Measurements from ENCODE around the gene THOC2.
"Not testable (repeated sequence)": the region's sequence is repeated elsewhere in the genome, so short reads cannot be mapped to it uniquely, and the experiment has no call there.

THOC2 gene

DNA sequence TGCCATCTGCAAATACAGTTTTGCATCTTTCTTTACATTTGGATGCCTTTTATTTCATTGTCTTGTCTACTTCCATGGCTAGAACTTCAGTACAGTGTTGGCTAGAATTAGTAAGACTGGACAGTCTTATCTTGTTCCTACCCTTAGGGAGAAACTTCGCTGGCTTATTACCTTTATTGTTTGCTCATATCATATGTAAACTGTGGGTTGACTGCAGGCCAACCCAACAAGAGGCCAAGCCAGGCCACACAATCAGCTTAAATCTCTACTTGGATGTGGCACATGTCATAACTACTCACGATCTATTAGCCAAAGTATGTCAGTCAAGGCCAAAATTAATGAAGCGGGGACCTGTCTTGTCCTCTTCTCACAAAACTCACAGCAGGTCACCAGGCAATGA, 144.1 kb downstream of the THOC2 start:
- TF ChIP-seq FOXM1 (IDR thresholded peaks at IDR 0.05; ENCODE audit: borderline replicate concordance) (no peak), ELF4 (IDR thresholded peaks at IDR 0.05) (no peak), LEF1 (IDR thresholded peaks at IDR 0.05; ENCODE audit: borderline replicate concordance) (no peak), ARNT (IDR thresholded peaks at IDR 0.05) (no peak), FOXK2 (IDR thresholded peaks at IDR 0.05) (no peak), PKNOX1 (IDR thresholded peaks at IDR 0.05) (no peak), SUZ12 (IDR thresholded peaks at IDR 0.05) (no peak), FOXA1 (IDR thresholded peaks at IDR 0.05) (no peak), L3MBTL2 (conservative IDR thresholded peaks at IDR 0.05) (no peak), CTBP1 (IDR thresholded peaks at IDR 0.05; ENCODE audit: borderline replicate concordance) (no peak), TARDBP (IDR thresholded peaks at IDR 0.05) (no peak), BHLHE40 (IDR thresholded peaks at IDR 0.05; ENCODE audit: borderline replicate concordance) (no peak), NFRKB (IDR thresholded peaks at IDR 0.05) (no peak), SP1 (IDR thresholded peaks at IDR 0.05) (no peak), HDGF (IDR thresholded peaks at IDR 0.05; ENCODE audit: borderline replicate concordance) (no peak), ZNF384 (IDR thresholded peaks at IDR 0.05) (no peak)
- DNase-seq (ENCODE audit: extremely low spot score): no peak
- ChIA-PET CTCF (no interaction called here), POLR2A (no interaction called here)

- DNase-seq (ENCODE audit: extremely low spot score): no peak
- CTCF ChIA-PET: no interaction called here
- POLR2A ChIA-PET: no interaction called here
These were observed 151.3 kb downstream of the THOC2 start for GRCh38 chrX:123581586-123581985.

DNA sequence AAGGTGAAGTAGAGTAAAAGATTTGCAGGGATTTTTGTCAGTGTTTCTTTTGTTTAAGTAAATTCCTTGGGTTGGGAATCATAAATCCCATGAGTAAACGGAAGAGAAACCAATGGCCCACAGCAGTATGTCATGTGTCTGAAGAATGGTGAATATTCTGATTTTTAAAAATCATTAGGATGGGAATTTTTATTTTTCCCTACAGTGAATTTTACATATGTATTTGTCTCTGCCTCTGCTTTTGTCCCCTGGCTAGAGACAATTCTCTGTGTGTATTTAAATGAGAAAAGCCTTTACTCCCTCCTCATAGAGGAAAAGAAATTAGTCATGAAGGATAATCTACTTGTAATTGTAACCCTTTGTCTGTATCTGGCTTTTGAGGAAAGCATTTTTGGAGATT, 152.1 kb downstream of the THOC2 start:
- TF ChIP-seq FOXK2 (IDR thresholded peaks at IDR 0.05): no peak
- no peak for TF ChIP-seq CTBP1 (IDR thresholded peaks at IDR 0.05; ENCODE audit: borderline replicate concordance)
- no peak for TF ChIP-seq ARNT (IDR thresholded peaks at IDR 0.05)
- no peak for TF ChIP-seq PKNOX1 (IDR thresholded peaks at IDR 0.05)
- no peak for TF ChIP-seq NFRKB (IDR thresholded peaks at IDR 0.05)
- TF ChIP-seq ELF4 (IDR thresholded peaks at IDR 0.05): no peak
- TF ChIP-seq SUZ12 (IDR thresholded peaks at IDR 0.05): no peak
- no peak for TF ChIP-seq LEF1 (IDR thresholded peaks at IDR 0.05; ENCODE audit: borderline replicate concordance)
- TF ChIP-seq FOXM1 (IDR thresholded peaks at IDR 0.05; ENCODE audit: borderline replicate concordance): no peak
- TF ChIP-seq ZNF384 (IDR thresholded peaks at IDR 0.05): no peak
- TF ChIP-seq FOXA1 (IDR thresholded peaks at IDR 0.05): no peak
- TF ChIP-seq HDGF (IDR thresholded peaks at IDR 0.05; ENCODE audit: borderline replicate concordance): no peak
- no peak for TF ChIP-seq TARDBP (IDR thresholded peaks at IDR 0.05)
- no peak for TF ChIP-seq SP1 (IDR thresholded peaks at IDR 0.05)
- no peak for TF ChIP-seq BHLHE40 (IDR thresholded peaks at IDR 0.05; ENCODE audit: borderline replicate concordance)
- TF ChIP-seq L3MBTL2 (conservative IDR thresholded peaks at IDR 0.05): no peak
- ChIA-PET POLR2A (no interaction called here), CTCF (no interaction called here)
- no peak for DNase-seq (ENCODE audit: extremely low spot score)

More at GRCh38 chrX:123581586-123581985, 151.3 kb downstream of the THOC2 start:
- TF ChIP-seq CTBP1 (IDR thresholded peaks at IDR 0.05; ENCODE audit: borderline replicate concordance) (no peak), ZNF384 (IDR thresholded peaks at IDR 0.05) (no peak), LEF1 (IDR thresholded peaks at IDR 0.05; ENCODE audit: borderline replicate concordance) (no peak), SUZ12 (IDR thresholded peaks at IDR 0.05) (no peak), ARNT (IDR thresholded peaks at IDR 0.05) (no peak), TARDBP (IDR thresholded peaks at IDR 0.05) (no peak), FOXK2 (IDR thresholded peaks at IDR 0.05) (no peak), BHLHE40 (IDR thresholded peaks at IDR 0.05; ENCODE audit: borderline replicate concordance) (no peak), PKNOX1 (IDR thresholded peaks at IDR 0.05) (no peak), FOXA1 (IDR thresholded peaks at IDR 0.05) (no peak), NFRKB (IDR thresholded peaks at IDR 0.05) (no peak), SP1 (IDR thresholded peaks at IDR 0.05) (no peak), HDGF (IDR thresholded peaks at IDR 0.05; ENCODE audit: borderline replicate concordance) (no peak)

DNA sequence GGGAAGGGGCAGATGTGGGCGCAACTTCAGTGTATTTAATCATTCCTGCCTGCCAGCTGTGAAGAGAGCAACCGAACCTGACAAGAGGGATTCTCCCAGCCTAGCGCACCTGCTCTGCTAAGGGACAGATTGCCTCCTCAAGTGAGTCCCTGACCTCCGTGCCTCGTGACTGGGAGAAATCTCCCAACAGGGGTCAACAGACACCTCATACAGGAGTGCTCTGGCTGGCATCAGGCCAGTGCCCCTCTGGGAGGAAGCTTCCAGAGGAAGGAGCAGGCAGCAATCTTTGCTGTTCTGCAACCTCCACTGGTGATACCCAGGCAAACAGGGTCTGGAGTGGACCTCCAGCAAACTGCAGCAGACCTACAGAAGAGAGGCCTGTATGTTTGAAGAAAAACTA, 158.8 kb downstream of the THOC2 start:
- DNase-seq (ENCODE audit: extremely low spot score); POLR2A ChIA-PET: not testable (repeated sequence)
- CTCF ChIA-PET: interaction anchor here (0.7 kb wide), 1 partner anchor 260 kb away, joined by 3 read pairs; no protein-coding TSS in a partner anchor

GRCh38 chrX:123570011-123570590, 162.8 kb downstream of the THOC2 start:
- ChIA-PET CTCF (no interaction called here), POLR2A (no interaction called here)
- DNase-seq (ENCODE audit: extremely low spot score): no peak
- TF ChIP-seq FOXA1 (IDR thresholded peaks at IDR 0.05) (no peak), SP1 (IDR thresholded peaks at IDR 0.05) (no peak), SUZ12 (IDR thresholded peaks at IDR 0.05) (no peak), HDGF (IDR thresholded peaks at IDR 0.05; ENCODE audit: borderline replicate concordance) (no peak), ELF4 (IDR thresholded peaks at IDR 0.05) (no peak), PKNOX1 (IDR thresholded peaks at IDR 0.05) (no peak), ZNF384 (IDR thresholded peaks at IDR 0.05) (no peak), FOXK2 (IDR thresholded peaks at IDR 0.05) (no peak), L3MBTL2 (conservative IDR thresholded peaks at IDR 0.05) (no peak), CTBP1 (IDR thresholded peaks at IDR 0.05; ENCODE audit: borderline replicate concordance) (no peak), LEF1 (IDR thresholded peaks at IDR 0.05; ENCODE audit: borderline replicate concordance) (no peak), ARNT (IDR thresholded peaks at IDR 0.05) (no peak), TARDBP (IDR thresholded peaks at IDR 0.05) (no peak), FOXM1 (IDR thresholded peaks at IDR 0.05; ENCODE audit: borderline replicate concordance) (no peak), BHLHE40 (IDR thresholded peaks at IDR 0.05; ENCODE audit: borderline replicate concordance) (no peak), NFRKB (IDR thresholded peaks at IDR 0.05) (no peak)

Data from HEK293T (cell line).